Mesendoderm (in vitro differentiated cells): ENCODE data around the gene MAP6.

ENCODE experiments used
- DNase-seq: peaks from one replicate; pipeline ENCODE4 v3.0.0; 2013
- H2AK5ac ChIP-seq: 2 replicates; pipeline ENCODE4 v1.6.1; 2013; ENCODE audit warnings: low read length, inconsistent platforms
- H2BK120ac ChIP-seq: 2 replicates; pipeline ENCODE4 v1.6.1; 2013; ENCODE audit warnings: low read depth, mild to moderate bottlenecking, low read length, moderate library complexity, mixed read lengths
- H2BK15ac ChIP-seq: replicated peaks from 2 replicates; pipeline ENCODE4 v1.6.1; 2013; ENCODE audit warnings: low read depth, mild to moderate bottlenecking, moderate library complexity
- H2BK5ac ChIP-seq: 2 replicates; pipeline ENCODE4 v1.6.1; 2013; ENCODE audit warnings: low read length, inconsistent platforms
- H3K18ac ChIP-seq: 2 replicates; pipeline ENCODE4 v1.6.1; 2013; ENCODE audit warnings: mild to moderate bottlenecking, low read length, mixed read lengths
- H3K23ac ChIP-seq: one replicate; pipeline ENCODE4 v1.6.1; 2013; ENCODE audit warnings: low read length
- H3K27ac ChIP-seq: 2 replicates; pipeline ENCODE4 v1.5.1; 2013; ENCODE audit warnings: low read depth, mild to moderate bottlenecking, inconsistent platforms, low read length, moderate library complexity
- H3K27me3 ChIP-seq: 2 replicates; pipeline ENCODE4 v1.6.1; 2013; ENCODE audit warnings: low read length, control low read depth, mild to moderate bottlenecking, inconsistent platforms; ENCODE audit not compliant: insufficient read depth, poor library complexity
- H3K36me3 ChIP-seq: 2 replicates; pipeline ENCODE4 v1.6.1; 2013; ENCODE audit warnings: low read length, inconsistent platforms; ENCODE audit not compliant: control insufficient read depth, insufficient read depth
- H3K4ac ChIP-seq: one replicate; pipeline ENCODE4 v1.6.1; 2013; ENCODE audit warnings: low read depth, mild to moderate bottlenecking, low read length, moderate library complexity
- H3K4me1 ChIP-seq: 2 replicates; pipeline ENCODE4 v1.6.1; 2013; ENCODE audit warnings: low read depth, low read length, inconsistent platforms; ENCODE audit not compliant: control insufficient read depth
- H3K4me2 ChIP-seq: 2 replicates; pipeline ENCODE4 v1.6.1; 2013; ENCODE audit warnings: low read length
- H3K4me3 ChIP-seq: 2 replicates; pipeline ENCODE4 v1.5.1; 2013; ENCODE audit warnings: mild to moderate bottlenecking, low read length
- H3K56ac ChIP-seq: one replicate; pipeline ENCODE4 v1.6.1; 2013; ENCODE audit warnings: low read length
- H3K79me1 ChIP-seq: 2 replicates; pipeline ENCODE4 v1.6.1; 2013; ENCODE audit warnings: low read length, inconsistent platforms
- H3K79me2 ChIP-seq: 2 replicates; pipeline ENCODE4 v1.6.1; 2013; ENCODE audit warnings: mild to moderate bottlenecking, low read length; ENCODE audit not compliant: control insufficient read depth, insufficient read depth
- H3K9ac ChIP-seq: 2 replicates; pipeline ENCODE4 v1.6.1; 2013; ENCODE audit warnings: low read length, inconsistent platforms
- H4K5ac ChIP-seq: one replicate; pipeline ENCODE4 v1.6.1; 2013; ENCODE audit warnings: low read length
- H4K8ac ChIP-seq: one replicate; pipeline ENCODE4 v1.6.1; 2013; ENCODE audit warnings: low read depth, mild to moderate bottlenecking, control low read depth, low read length, moderate library complexity
- WGBS: extraction: QIAGEN DNeasy Blood & Tissue Kit; methylation state at CpG from one replicate; pipeline ENCODE4 v1.1.7; 2013; ENCODE audit warnings: low lambda C conversion rate, missing lambda C conversion rate; ENCODE audit not compliant: insufficient coverage; ENCODE audit errors: extremely low coverage; 5-methylcytosine and 5-hydroxymethylcytosine counted together

The MAP6 gene

GRCh38 chr11:75561426-75562047 is 107.3 kb downstream of the MAP6 start:
- no peak overlapping the region for H2BK15ac ChIP-seq
- peaks cover 12% of the 10 kb centered on the region for H3K36me3 ChIP-seq
- H3K18ac ChIP-seq, result peak overlapping the region; percentile 93
- H3K27ac ChIP-seq, result peak overlapping the region; percentile 42
- H3K4ac ChIP-seq, result peak overlapping the region; percentile 75
- peak overlapping the region; percentile 81 for H2BK5ac ChIP-seq
- peak overlapping the region; percentile 93 for H2AK5ac ChIP-seq
- peak overlapping the region; percentile 20 for H3K23ac ChIP-seq
- peak overlapping the region; percentile 75 for H3K4me2 ChIP-seq
- no CpG with 5 or more reads among the region's 21 CpGs for WGBS
- H3K4me3 ChIP-seq, result peak overlapping the region; percentile 44
- H3K27me3 ChIP-seq, result no peaks in the 10 kb centered on the region
- peaks cover 9% of the 10 kb centered on the region for H3K79me1 ChIP-seq
- H4K5ac ChIP-seq, result no peak overlapping the region
- H2BK120ac ChIP-seq, result peak overlapping the region; percentile 33
- peaks cover 45% of the 10 kb centered on the region for H3K79me2 ChIP-seq
- DNase-seq, result peak; percentile 36
- peak overlapping the region; percentile 93 for H4K8ac ChIP-seq
- H3K9ac ChIP-seq, result peak overlapping the region; percentile 94
- H3K56ac ChIP-seq, result peak overlapping the region; percentile 95
- peaks cover 43% of the 10 kb centered on the region for H3K4me1 ChIP-seq

- H3K56ac ChIP-seq, result peak overlapping the region; percentile 95
- no peak overlapping the region for H4K8ac ChIP-seq
- H2AK5ac ChIP-seq, result no peak overlapping the region
- H3K27me3 ChIP-seq, result no peaks in the 10 kb centered on the region
- peaks cover 36% of the 10 kb centered on the region for H3K79me2 ChIP-seq
- WGBS, result no CpG with 5 or more reads among the region's 1 CpG
- no peak overlapping the region for H3K4me2 ChIP-seq
- peak overlapping the region; percentile 88 for H3K4ac ChIP-seq
- H2BK5ac ChIP-seq, result no peak overlapping the region
- H3K36me3 ChIP-seq, result peaks cover 8% of the 10 kb centered on the region
- no peak overlapping the region for H4K5ac ChIP-seq
- H3K9ac ChIP-seq, result peak overlapping the region; percentile 25
- H3K27ac ChIP-seq, result peak overlapping the region; percentile 22
- peaks cover 43% of the 10 kb centered on the region for H3K4me1 ChIP-seq
- no peak overlapping the region for H2BK120ac ChIP-seq
- H3K18ac ChIP-seq, result peak overlapping the region; percentile 9
- no peak overlapping the region for H3K4me3 ChIP-seq
- no peak overlapping the region for H3K23ac ChIP-seq
- no peak for DNase-seq
- H3K79me1 ChIP-seq, result peaks cover 4% of the 10 kb centered on the region
- no peak overlapping the region for H2BK15ac ChIP-seq
Measured at GRCh38 chr11:75560644-75561043, 108.2 kb downstream of the MAP6 start.

GRCh38 chr11:75558939-75559843 is 109.6 kb downstream of the MAP6 start:
- Histone ChIP-seq H3K18ac (peak overlapping the region; percentile 85), H3K27me3 (no peaks in the 10 kb centered on the region), H3K4me1 (peaks cover 31% of the 10 kb centered on the region), H4K8ac (no peak overlapping the region), H3K27ac (peak overlapping the region; percentile 88), H3K56ac (peak overlapping the region; percentile 85), H3K9ac (peak overlapping the region; percentile 54), H3K4me2 (peak overlapping the region; percentile 26), H3K79me1 (peaks cover 2% of the 10 kb centered on the region), H3K79me2 (peaks cover 21% of the 10 kb centered on the region), H3K4me3 (no peak overlapping the region), H2BK120ac (peak overlapping the region; percentile 86), H3K36me3 (peaks cover 2% of the 10 kb centered on the region), H2BK5ac (peak overlapping the region; percentile 95), H3K4ac (peak overlapping the region; percentile 91), H2BK15ac (no peak overlapping the region), H3K23ac (no peak overlapping the region), H4K5ac (no peak overlapping the region), H2AK5ac (peak overlapping the region; percentile 93)
- peak; percentile 94 for DNase-seq
- WGBS, result no CpG with 5 or more reads among the region's 8 CpGs

GRCh38 chr11:75557666-75558494 is 111.0 kb downstream of the MAP6 start:
- Histone ChIP-seq H3K27ac (no peak overlapping the region), H2AK5ac (peak overlapping the region; percentile 65), H2BK5ac (peak overlapping the region; percentile 10), H3K27me3 (no peaks in the 10 kb centered on the region), H2BK15ac (peak overlapping the region; percentile 12), H3K23ac (no peak overlapping the region), H3K18ac (peak overlapping the region; percentile 85), H4K5ac (no peak overlapping the region), H3K56ac (peak overlapping the region; percentile 85), H3K4me3 (no peak overlapping the region), H3K79me2 (peaks cover 8% of the 10 kb centered on the region), H4K8ac (no peak overlapping the region), H3K4ac (no peak overlapping the region), H3K9ac (peak overlapping the region; percentile 12), H3K79me1 (no peaks in the 10 kb centered on the region), H3K4me1 (peaks cover 31% of the 10 kb centered on the region), H3K36me3 (no peaks in the 10 kb centered on the region), H3K4me2 (no peak overlapping the region), H2BK120ac (peak overlapping the region; percentile 68)
- no peak for DNase-seq
- no CpG with 5 or more reads among the region's 17 CpGs for WGBS

- no CpG with 5 or more reads among the region's 3 CpGs for WGBS
- Histone ChIP-seq H3K79me2 (no peaks in the 10 kb centered on the region), H4K5ac (no peak overlapping the region), H3K4me3 (no peak overlapping the region), H3K56ac (no peak overlapping the region), H3K27ac (no peak overlapping the region), H2AK5ac (no peak overlapping the region), H3K27me3 (no peaks in the 10 kb centered on the region), H3K36me3 (no peaks in the 10 kb centered on the region), H3K4me1 (peaks cover 27% of the 10 kb centered on the region), H3K4ac (no peak overlapping the region), H2BK15ac (no peak overlapping the region), H3K9ac (no peak overlapping the region), H2BK120ac (no peak overlapping the region), H4K8ac (no peak overlapping the region), H2BK5ac (no peak overlapping the region), H3K79me1 (no peaks in the 10 kb centered on the region), H3K23ac (no peak overlapping the region), H3K18ac (no peak overlapping the region), H3K4me2 (no peak overlapping the region)
- DNase-seq, result no peak
Measured at GRCh38 chr11:75556275-75556674, 112.6 kb downstream of the MAP6 start.
